HepG2 (cell line): Measurements from ENCODE around the gene SF3A2. TPM values are rescaled to one million over a fixed set of nuclear protein-coding genes. Genes with fewer than 3 reads are reported as not detected.

Experiments used
- HMG20A ChIP-seq: IDR thresholded peaks from 2 replicates; pipeline ENCODE4 v1.6.1; 2016; ENCODE audit warnings: borderline replicate concordance
- HNRNPLL ChIP-seq: fragments of 200-400 bp; formaldehyde crosslinking; IDR thresholded peaks from 2 replicates; pipeline ENCODE4 v1.6.1; 2017; ENCODE audit warnings: mild to moderate bottlenecking, low read depth, low read length; ENCODE audit not compliant: poor library complexity, severe bottlenecking
- NKX3-1 ChIP-seq: sonication (generic); formaldehyde crosslinking; IDR thresholded peaks from 2 replicates; pipeline ENCODE4 v1.5.0; 2020; ENCODE audit warnings: missing genetic modification reagents
- PHF21A ChIP-seq: sonication (generic); formaldehyde crosslinking; IDR thresholded peaks from 2 replicates; pipeline ENCODE4 v1.5.0; 2020; ENCODE audit warnings: mild to moderate bottlenecking, missing genetic modification reagents
- SALL2 ChIP-seq: sonication (generic); formaldehyde crosslinking; IDR thresholded peaks from 2 replicates; pipeline ENCODE4 v1.8.1; 2023; ENCODE audit warnings: mild to moderate bottlenecking, missing genetic modification reagents, inconsistent platforms
- SATB2 ChIP-seq: sonication (generic); formaldehyde crosslinking; IDR thresholded peaks from 2 replicates; pipeline ENCODE4 v1.5.0; 2020; ENCODE audit warnings: missing genetic modification reagents
- U2AF2 ChIP-seq: fragments of 200-400 bp; formaldehyde crosslinking; IDR thresholded peaks from 2 replicates; pipeline ENCODE4 v1.6.1; 2017; ENCODE audit warnings: low read depth, mild to moderate bottlenecking, low read length
- ZFP90 ChIP-seq: sonication (generic); formaldehyde crosslinking; IDR thresholded peaks from 2 replicates; pipeline ENCODE4 v1.8.0; 2022; ENCODE audit warnings: missing genetic modification reagents, mild to moderate bottlenecking, inconsistent platforms, borderline replicate concordance
- ZFX ChIP-seq: sonication (generic); formaldehyde crosslinking; IDR thresholded peaks from 2 replicates; pipeline ENCODE4 v1.4.0; 2020; ENCODE audit warnings: mild to moderate bottlenecking, low read depth, missing genetic modification reagents, moderate library complexity
- ZNF335 ChIP-seq: sonication (generic); formaldehyde crosslinking; IDR thresholded peaks from 2 replicates; pipeline ENCODE4 v1.4.0; 2020; ENCODE audit warnings: missing genetic modification reagents
- ZNF367 ChIP-seq: sonication (generic); formaldehyde crosslinking; IDR thresholded peaks from 2 replicates; pipeline ENCODE4 v1.4.0; 2020; ENCODE audit warnings: missing genetic modification reagents, borderline replicate concordance
- ZNF460 ChIP-seq: sonication (generic); formaldehyde crosslinking; IDR thresholded peaks from 2 replicates; pipeline ENCODE4 v1.5.1; 2020; ENCODE audit warnings: missing genetic modification reagents, mild to moderate bottlenecking, borderline replicate concordance
- ZNF496 ChIP-seq: sonication (generic); formaldehyde crosslinking; IDR thresholded peaks from 2 replicates; pipeline ENCODE4 v1.8.1; 2023; ENCODE audit warnings: mild to moderate bottlenecking, moderate library complexity, missing genetic modification reagents; ENCODE audit not compliant: insufficient replicate concordance
- ZNF501 ChIP-seq: sonication (generic); formaldehyde crosslinking; IDR thresholded peaks from 2 replicates; pipeline ENCODE4 v1.5.1; 2020; ENCODE audit warnings: mild to moderate bottlenecking, moderate library complexity, missing genetic modification reagents
- ZNF598 ChIP-seq: sonication (generic); formaldehyde crosslinking; IDR thresholded peaks from 2 replicates; pipeline ENCODE4 v1.5.1; 2020; ENCODE audit warnings: mild to moderate bottlenecking, missing genetic modification reagents, borderline replicate concordance
- ZNF839 ChIP-seq: sonication (generic); formaldehyde crosslinking; IDR thresholded peaks from 2 replicates; pipeline ENCODE4 v1.4.0; 2020; ENCODE audit warnings: missing genetic modification reagents, mild to moderate bottlenecking, borderline replicate concordance
- ZNF883 ChIP-seq: sonication (generic); formaldehyde crosslinking; IDR thresholded peaks from 2 replicates; pipeline ENCODE4 v1.5.1; 2020; ENCODE audit warnings: mild to moderate bottlenecking, missing genetic modification reagents; ENCODE audit errors: not compliant biosample characterization
- polyA plus RNA-seq, 8 experiments: library from polyadenylated mRNA; depleted of rRNA in 3 of 8; stranded (reverse) in 7 of 8; unstranded in 1 of 8; fragments of >200 nt; fragmentation: Illumina TruSeq in 4 of 8; extraction: Trizol in 4 of 8; gene quantifications; 2 replicates each; pipeline versions ENCODE4 v1.2.1 to v1.2.3, GENCODE V29; 2011 to 2016; ENCODE audit warnings: low read depth in 4 of 8, missing spikeins in 1 of 8, mixed read lengths in 1 of 8; ENCODE audit not compliant: insufficient read depth in 1 of 8
- total RNA-seq, 5 experiments: library from RNA; depleted of rRNA; stranded (reverse); fragments of >200 nt; fragmentation: Illumina TruSeq; extraction: Trizol; gene quantifications; 2 replicates each; pipeline ENCODE4 v1.2.3, GENCODE V29; 2016; ENCODE audit warnings: low read depth in 1 of 5
- TF ChIP-seq, protein P1 (sequence below): IDR thresholded peaks from 2 replicates; pipeline ENCODE4 v1.6.1; 2016; ENCODE audit warnings: low read depth, missing genetic modification reagents, missing compliant biosample characterization
- TF ChIP-seq, protein P2 (sequence below): sonication (generic); formaldehyde crosslinking; IDR thresholded peaks from 2 replicates; pipeline ENCODE4 v1.5.0; 2020; ENCODE audit warnings: missing genetic modification reagents, mild to moderate bottlenecking, borderline replicate concordance
- TF ChIP-seq, protein P3 (sequence below): IDR thresholded peaks from 2 replicates; pipeline ENCODE4 v1.6.1; 2016

Gene SF3A2
- total and polyA plus RNA-seq, 2 of the 13 experiments (the other 11 are each of a cell fraction or from before 2014, with no cell fraction given) = 8.6 to 8.8 TPM

DNA sequence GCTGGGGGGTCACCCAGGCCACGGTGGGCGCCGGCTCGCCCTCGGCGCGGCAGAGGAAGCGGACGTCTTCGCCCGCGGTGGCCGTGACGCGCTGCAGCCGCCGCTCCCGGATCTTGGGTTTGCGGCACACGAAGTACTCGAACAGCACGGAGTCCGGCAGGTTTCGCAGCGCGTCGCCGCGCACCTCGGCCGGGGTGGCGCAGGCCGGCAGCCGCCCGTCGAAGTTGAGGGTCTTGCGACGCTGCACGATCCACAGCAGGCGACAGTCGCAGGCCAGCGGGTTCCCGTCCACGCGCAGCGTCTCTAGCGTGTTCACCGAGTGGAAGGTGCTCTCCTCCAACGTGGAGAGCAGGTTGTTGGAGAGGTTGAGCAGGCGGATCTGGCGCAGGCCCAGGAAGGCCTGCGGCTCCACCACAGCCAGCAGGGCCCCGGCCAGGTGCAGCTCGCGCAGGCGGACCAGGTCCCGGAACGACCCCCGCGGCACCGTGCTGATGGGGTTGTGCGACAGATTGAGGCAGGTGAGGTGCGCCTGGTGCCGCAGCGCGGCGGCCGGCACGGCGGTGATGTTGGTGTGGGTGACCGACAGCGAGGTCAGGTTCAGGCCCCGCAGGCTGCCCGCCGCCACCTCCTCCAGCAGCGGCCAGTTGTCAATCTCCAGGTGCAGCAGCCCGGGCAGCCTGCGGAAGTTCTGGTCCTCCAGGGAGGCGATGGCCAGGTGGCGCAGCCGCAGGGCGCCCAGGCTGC lies 54.0 kb downstream of the SF3A2 start (continued):
- TF ChIP-seq ZNF883 (CRISPR knock-in tag) = peak; percentile 7
- TF ChIP-seq SATB2 (CRISPR knock-in tag) = no peak
- no peak for TF ChIP-seq NKX3-1 (CRISPR knock-in tag)
- no peak for TF ChIP-seq PHF21A
- no peak for TF ChIP-seq ZNF598 (CRISPR knock-in tag)
- TF ChIP-seq ZNF501 (CRISPR knock-in tag) = peak; percentile 20; the same call in 1 of the 2 replicates
- TF ChIP-seq, protein P1, sequence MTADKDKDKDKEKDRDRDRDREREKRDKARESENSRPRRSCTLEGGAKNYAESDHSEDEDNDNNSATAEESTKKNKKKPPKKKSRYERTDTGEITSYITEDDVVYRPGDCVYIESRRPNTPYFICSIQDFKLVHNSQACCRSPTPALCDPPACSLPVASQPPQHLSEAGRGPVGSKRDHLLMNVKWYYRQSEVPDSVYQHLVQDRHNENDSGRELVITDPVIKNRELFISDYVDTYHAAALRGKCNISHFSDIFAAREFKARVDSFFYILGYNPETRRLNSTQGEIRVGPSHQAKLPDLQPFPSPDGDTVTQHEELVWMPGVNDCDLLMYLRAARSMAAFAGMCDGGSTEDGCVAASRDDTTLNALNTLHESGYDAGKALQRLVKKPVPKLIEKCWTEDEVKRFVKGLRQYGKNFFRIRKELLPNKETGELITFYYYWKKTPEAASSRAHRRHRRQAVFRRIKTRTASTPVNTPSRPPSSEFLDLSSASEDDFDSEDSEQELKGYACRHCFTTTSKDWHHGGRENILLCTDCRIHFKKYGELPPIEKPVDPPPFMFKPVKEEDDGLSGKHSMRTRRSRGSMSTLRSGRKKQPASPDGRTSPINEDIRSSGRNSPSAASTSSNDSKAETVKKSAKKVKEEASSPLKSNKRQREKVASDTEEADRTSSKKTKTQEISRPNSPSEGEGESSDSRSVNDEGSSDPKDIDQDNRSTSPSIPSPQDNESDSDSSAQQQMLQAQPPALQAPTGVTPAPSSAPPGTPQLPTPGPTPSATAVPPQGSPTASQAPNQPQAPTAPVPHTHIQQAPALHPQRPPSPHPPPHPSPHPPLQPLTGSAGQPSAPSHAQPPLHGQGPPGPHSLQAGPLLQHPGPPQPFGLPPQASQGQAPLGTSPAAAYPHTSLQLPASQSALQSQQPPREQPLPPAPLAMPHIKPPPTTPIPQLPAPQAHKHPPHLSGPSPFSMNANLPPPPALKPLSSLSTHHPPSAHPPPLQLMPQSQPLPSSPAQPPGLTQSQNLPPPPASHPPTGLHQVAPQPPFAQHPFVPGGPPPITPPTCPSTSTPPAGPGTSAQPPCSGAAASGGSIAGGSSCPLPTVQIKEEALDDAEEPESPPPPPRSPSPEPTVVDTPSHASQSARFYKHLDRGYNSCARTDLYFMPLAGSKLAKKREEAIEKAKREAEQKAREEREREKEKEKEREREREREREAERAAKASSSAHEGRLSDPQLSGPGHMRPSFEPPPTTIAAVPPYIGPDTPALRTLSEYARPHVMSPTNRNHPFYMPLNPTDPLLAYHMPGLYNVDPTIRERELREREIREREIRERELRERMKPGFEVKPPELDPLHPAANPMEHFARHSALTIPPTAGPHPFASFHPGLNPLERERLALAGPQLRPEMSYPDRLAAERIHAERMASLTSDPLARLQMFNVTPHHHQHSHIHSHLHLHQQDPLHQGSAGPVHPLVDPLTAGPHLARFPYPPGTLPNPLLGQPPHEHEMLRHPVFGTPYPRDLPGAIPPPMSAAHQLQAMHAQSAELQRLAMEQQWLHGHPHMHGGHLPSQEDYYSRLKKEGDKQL (CRISPR knock-in tag) = no peak
- TF ChIP-seq, protein P2, sequence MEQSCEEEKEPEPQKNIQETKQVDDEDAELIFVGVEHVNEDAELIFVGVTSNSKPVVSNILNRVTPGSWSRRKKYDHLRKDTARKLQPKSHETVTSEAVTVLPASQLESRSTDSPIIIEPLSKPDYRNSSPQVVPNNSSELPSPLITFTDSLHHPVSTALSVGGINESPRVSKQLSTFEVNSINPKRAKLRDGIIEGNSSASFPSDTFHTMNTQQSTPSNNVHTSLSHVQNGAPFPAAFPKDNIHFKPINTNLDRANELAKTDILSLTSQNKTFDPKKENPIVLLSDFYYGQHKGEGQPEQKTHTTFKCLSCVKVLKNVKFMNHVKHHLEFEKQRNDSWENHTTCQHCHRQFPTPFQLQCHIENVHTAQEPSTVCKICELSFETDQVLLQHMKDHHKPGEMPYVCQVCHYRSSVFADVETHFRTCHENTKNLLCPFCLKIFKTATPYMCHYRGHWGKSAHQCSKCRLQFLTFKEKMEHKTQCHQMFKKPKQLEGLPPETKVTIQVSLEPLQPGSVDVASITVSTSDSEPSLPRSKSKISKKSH = no peak
- TF ChIP-seq ZNF496 (CRISPR knock-in tag) = no peak
- TF ChIP-seq ZNF335 = no peak
- TF ChIP-seq ZNF460 = no peak
- TF ChIP-seq ZFP90 = no peak
- TF ChIP-seq ZNF367 (CRISPR knock-in tag) = no peak
- TF ChIP-seq, protein P3, sequence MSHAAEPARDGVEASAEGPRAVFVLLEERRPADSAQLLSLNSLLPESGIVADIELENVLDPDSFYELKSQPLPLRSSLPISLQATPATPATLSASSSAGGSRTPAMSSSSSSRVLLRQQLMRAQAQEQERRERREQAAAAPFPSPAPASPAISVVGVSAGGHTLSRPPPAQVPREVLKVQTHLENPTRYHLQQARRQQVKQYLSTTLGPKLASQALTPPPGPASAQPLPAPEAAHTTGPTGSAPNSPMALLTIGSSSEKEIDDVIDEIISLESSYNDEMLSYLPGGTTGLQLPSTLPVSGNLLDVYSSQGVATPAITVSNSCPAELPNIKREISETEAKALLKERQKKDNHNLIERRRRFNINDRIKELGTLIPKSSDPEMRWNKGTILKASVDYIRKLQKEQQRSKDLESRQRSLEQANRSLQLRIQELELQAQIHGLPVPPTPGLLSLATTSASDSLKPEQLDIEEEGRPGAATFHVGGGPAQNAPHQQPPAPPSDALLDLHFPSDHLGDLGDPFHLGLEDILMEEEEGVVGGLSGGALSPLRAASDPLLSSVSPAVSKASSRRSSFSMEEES (CRISPR knock-in tag) = no peak
- no peak for TF ChIP-seq U2AF2
- TF ChIP-seq SALL2 (CRISPR knock-in tag) = no peak
- TF ChIP-seq ZFX (CRISPR knock-in tag) = 0 out of 2 replicates have a peak, but pooled peaks have one; percentile 2
- TF ChIP-seq HNRNPLL = peak; percentile 30
- no peak for TF ChIP-seq HMG20A
- TF ChIP-seq ZNF839 = no peak
